SU-DHL-6 (cell line): ENCODE measurements around the gene LRFN2.

Experiments
- EZH2phosphoT487 ChIP-seq: fragments of 200-600 bp; sonication (generic), shearing (Covaris generic); conservative IDR thresholded peaks from 2 replicates; pipeline ENCODE4 v1.6.1; 2018; ENCODE audit warnings: mild to moderate bottlenecking, antibody characterized with exemption, low read length, moderate library complexity, mixed read lengths
- TF ChIP-seq, protein P1 (sequence below): fragments of 200-600 bp; sonication (generic); IDR thresholded peaks from one replicate; pipeline ENCODE4 v1.5.1; 2017; ENCODE audit warnings: antibody characterized with exemption, mild to moderate bottlenecking, low read length, moderate library complexity; ENCODE audit not compliant: insufficient read depth, poor library complexity, severe bottlenecking

DNA sequence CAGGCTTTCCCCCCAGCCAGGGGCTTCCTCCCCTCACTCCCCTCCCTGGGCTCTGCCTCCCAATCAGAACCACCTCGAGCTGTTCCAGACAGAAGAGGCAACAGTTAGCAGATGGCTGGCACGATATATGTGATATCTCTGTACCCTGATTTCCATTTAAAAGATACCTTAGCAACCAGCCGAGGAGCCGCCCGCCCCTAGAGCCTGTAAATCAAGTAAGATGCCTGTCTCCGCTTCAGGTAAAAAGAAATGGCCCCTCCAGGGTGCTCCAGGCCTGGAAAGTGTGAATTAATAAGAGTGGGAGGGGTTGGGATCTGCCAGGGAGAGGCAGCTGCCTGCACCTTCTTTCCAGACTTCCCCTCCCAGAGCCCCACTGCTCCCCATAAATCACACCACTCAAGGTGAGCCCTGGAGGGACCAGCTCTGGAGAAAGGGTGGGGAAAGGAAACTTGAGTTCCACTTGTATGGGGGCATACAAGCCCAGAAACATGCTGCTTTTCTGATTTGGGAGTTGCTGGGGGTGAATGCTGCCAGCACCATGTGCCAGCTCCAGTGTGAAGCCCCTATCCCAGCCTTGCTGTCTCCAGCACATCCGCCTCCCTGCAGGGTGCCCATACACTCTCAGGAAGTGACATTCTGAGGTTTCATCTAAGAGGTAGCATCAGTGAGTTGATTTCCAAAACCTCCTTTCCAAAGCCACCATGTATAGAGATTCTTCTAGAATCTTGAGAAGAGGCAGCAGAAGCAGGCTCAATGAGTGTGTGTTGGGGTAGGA is 148.0 kb downstream of the LRFN2 start:
- TF ChIP-seq, protein P1, sequence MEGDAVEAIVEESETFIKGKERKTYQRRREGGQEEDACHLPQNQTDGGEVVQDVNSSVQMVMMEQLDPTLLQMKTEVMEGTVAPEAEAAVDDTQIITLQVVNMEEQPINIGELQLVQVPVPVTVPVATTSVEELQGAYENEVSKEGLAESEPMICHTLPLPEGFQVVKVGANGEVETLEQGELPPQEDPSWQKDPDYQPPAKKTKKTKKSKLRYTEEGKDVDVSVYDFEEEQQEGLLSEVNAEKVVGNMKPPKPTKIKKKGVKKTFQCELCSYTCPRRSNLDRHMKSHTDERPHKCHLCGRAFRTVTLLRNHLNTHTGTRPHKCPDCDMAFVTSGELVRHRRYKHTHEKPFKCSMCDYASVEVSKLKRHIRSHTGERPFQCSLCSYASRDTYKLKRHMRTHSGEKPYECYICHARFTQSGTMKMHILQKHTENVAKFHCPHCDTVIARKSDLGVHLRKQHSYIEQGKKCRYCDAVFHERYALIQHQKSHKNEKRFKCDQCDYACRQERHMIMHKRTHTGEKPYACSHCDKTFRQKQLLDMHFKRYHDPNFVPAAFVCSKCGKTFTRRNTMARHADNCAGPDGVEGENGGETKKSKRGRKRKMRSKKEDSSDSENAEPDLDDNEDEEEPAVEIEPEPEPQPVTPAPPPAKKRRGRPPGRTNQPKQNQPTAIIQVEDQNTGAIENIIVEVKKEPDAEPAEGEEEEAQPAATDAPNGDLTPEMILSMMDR, result no peak
- TF ChIP-seq EZH2phosphoT487, result no peak
